Skeletal muscle tissue (tissue), 4 donors: ENCODE measurements around the gene SEPSECS. TPM values are rescaled to one million over a fixed set of nuclear protein-coding genes. Genes with fewer than 3 reads are reported as not detected.

ENCODE experiments used
- H3K27ac ChIP-seq: one replicate; pipeline ENCODE4 v1.7.0; 2013; ENCODE audit warnings: mild to moderate bottlenecking, low read depth, low read length, inconsistent platforms
- H3K27me3 ChIP-seq, 3 donors: one replicate each; pipeline ENCODE4 v1.7.0; 2013; ENCODE audit warnings: low read length in 3 of 3; ENCODE audit not compliant: control insufficient read depth in 3 of 3, insufficient read depth in 3 of 3
- H3K36me3 ChIP-seq, 3 donors: one replicate each; pipeline ENCODE4 v1.7.0; 2013; ENCODE audit warnings: low read length in 3 of 3; ENCODE audit not compliant: control insufficient read depth in 3 of 3, insufficient read depth in 3 of 3
- H3K4me1 ChIP-seq, 3 donors: one replicate each; pipeline ENCODE4 v1.7.0; 2013; ENCODE audit warnings: low read length in 3 of 3, mild to moderate bottlenecking in 3 of 3; ENCODE audit not compliant: control insufficient read depth in 3 of 3, insufficient read depth in 3 of 3
- H3K4me3 ChIP-seq, 3 donors: one replicate each; pipeline ENCODE4 v1.7.0; 2013; ENCODE audit warnings: low read length in 3 of 3
- H3K9ac ChIP-seq, 3 donors: one replicate each; pipeline ENCODE4 v1.7.0; 2013; ENCODE audit warnings: low read length in 3 of 3, mild to moderate bottlenecking in 3 of 3, moderate library complexity in 2 of 3, low read depth in 1 of 3
- H3K9me3 ChIP-seq, 3 donors: one replicate each; pipeline ENCODE4 v1.7.0; 2013; ENCODE audit warnings: low read length in 3 of 3; ENCODE audit not compliant: control insufficient read depth in 3 of 3
- total RNA-seq: library from RNA; depleted of rRNA; stranded (reverse); fragments of >200 nt; gene quantifications from one replicate; pipeline ENCODE4 v1.2.3, GENCODE V29; 2014
- donor health status: Osteomylitis.

SEPSECS gene
- total RNA-seq, 1 donor from 2014 or later: 8.9 TPM

GRCh38 chr4:25101836-25102235, 58.4 kb downstream of the SEPSECS start:
- H3K36me3 ChIP-seq: no peaks in the 10 kb centered on the region
- H3K9ac ChIP-seq: no peak overlapping the region
- peaks cover 0 to 4% (median 0%) of the 10 kb centered on the region in 3 donors for H3K27me3 ChIP-seq
- H3K4me3 ChIP-seq: peak overlapping the region in 1 of 3 donors; percentile 24
- H3K27ac ChIP-seq: no peak overlapping the region
- peaks cover 0 to 5% (median 4%) of the 10 kb centered on the region in 3 donors for H3K9me3 ChIP-seq
- H3K4me1 ChIP-seq: peaks cover 9 to 16% (median 11%) of the 10 kb centered on the region in 3 donors

- Histone ChIP-seq H3K27me3 (peaks cover 0 to 14% (median 7%) of the 10 kb centered on the region in 3 donors), H3K36me3 (no peaks in the 10 kb centered on the region), H3K4me1 (peaks cover 12 to 16% (median 15%) of the 10 kb centered on the region in 3 donors), H3K9ac (no peak overlapping the region), H3K9me3 (peaks cover 0 to 5% (median 4%) of the 10 kb centered on the region in 3 donors), H3K27ac (no peak overlapping the region), H3K4me3 (no peak overlapping the region)
These were observed 59.5 kb downstream of the SEPSECS start for GRCh38 chr4:25100710-25101109.

GRCh38 chr4:25100021-25100555, 60.2 kb downstream of the SEPSECS start:
- peak overlapping the region; percentile 8 for H3K27ac ChIP-seq
- peaks cover 0 to 5% (median 4%) of the 10 kb centered on the region in 3 donors for H3K9me3 ChIP-seq
- H3K4me1 ChIP-seq: peaks cover 15 to 16% (median 15%) of the 10 kb centered on the region in 3 donors
- H3K27me3 ChIP-seq: peaks cover 0 to 19% (median 10%) of the 10 kb centered on the region in 3 donors
- H3K9ac ChIP-seq: no peak overlapping the region
- no peaks in the 10 kb centered on the region for H3K36me3 ChIP-seq
- no peak overlapping the region for H3K4me3 ChIP-seq

- Histone ChIP-seq H3K27me3 (peaks cover 0 to 23% (median 10%) of the 10 kb centered on the region in 3 donors), H3K36me3 (no peaks in the 10 kb centered on the region), H3K4me3 (no peak overlapping the region), H3K27ac (peak overlapping the region; percentile 8), H3K9ac (no peak overlapping the region), H3K4me1 (peaks cover 15 to 16% (median 15%) of the 10 kb centered on the region in 3 donors), H3K9me3 (peaks cover 0 to 5% (median 4%) of the 10 kb centered on the region in 3 donors)
These were observed 61.0 kb downstream of the SEPSECS start for GRCh38 chr4:25098964-25099891.

- H3K27me3 ChIP-seq: peaks cover 0 to 23% (median 14%) of the 10 kb centered on the region in 3 donors
- peaks cover 13 to 15% (median 15%) of the 10 kb centered on the region in 3 donors for H3K4me1 ChIP-seq
- H3K9ac ChIP-seq: no peak overlapping the region
- H3K27ac ChIP-seq: no peak overlapping the region
- H3K4me3 ChIP-seq: no peak overlapping the region
- H3K36me3 ChIP-seq: no peaks in the 10 kb centered on the region
- H3K9me3 ChIP-seq: peaks cover 0 to 6% (median 3%) of the 10 kb centered on the region in 3 donors
These were observed 63.2 kb downstream of the SEPSECS start for GRCh38 chr4:25096981-25097443.

GRCh38 chr4:25096251-25096980, 63.8 kb downstream of the SEPSECS start:
- no peak overlapping the region for H3K9ac ChIP-seq
- peaks cover 0 to 24% (median 14%) of the 10 kb centered on the region in 3 donors for H3K27me3 ChIP-seq
- no peak overlapping the region for H3K27ac ChIP-seq
- peaks cover 0 to 3% (median 0%) of the 10 kb centered on the region in 3 donors for H3K9me3 ChIP-seq
- H3K4me3 ChIP-seq: no peak overlapping the region
- no peaks in the 10 kb centered on the region for H3K36me3 ChIP-seq
- peaks cover 11 to 15% (median 13%) of the 10 kb centered on the region in 3 donors for H3K4me1 ChIP-seq

- Histone ChIP-seq H3K4me3 (peak overlapping the region in 1 of 3 donors; percentile 9), H3K9ac (no peak overlapping the region), H3K4me1 (peaks cover 11 to 15% (median 13%) of the 10 kb centered on the region in 3 donors), H3K27ac (no peak overlapping the region), H3K36me3 (no peaks in the 10 kb centered on the region), H3K27me3 (peaks cover 0 to 26% (median 14%) of the 10 kb centered on the region in 3 donors), H3K9me3 (peaks cover 0 to 3% (median 0%) of the 10 kb centered on the region in 3 donors)
These were observed 64.4 kb downstream of the SEPSECS start for GRCh38 chr4:25095837-25096236.

- Histone ChIP-seq H3K4me1 (peaks cover 4 to 10% (median 4%) of the 10 kb centered on the region in 3 donors), H3K9ac (no peak overlapping the region), H3K4me3 (no peak overlapping the region), H3K27me3 (peaks cover 8 to 32% (median 22%) of the 10 kb centered on the region in 3 donors), H3K9me3 (peaks cover 0 to 3% (median 0%) of the 10 kb centered on the region in 3 donors), H3K36me3 (no peaks in the 10 kb centered on the region), H3K27ac (no peak overlapping the region)
These were observed 68.1 kb downstream of the SEPSECS start for GRCh38 chr4:25092139-25092538.

- Histone ChIP-seq H3K9me3 (peaks cover 0 to 3% (median 0%) of the 10 kb centered on the region in 3 donors), H3K36me3 (no peaks in the 10 kb centered on the region), H3K4me1 (peaks cover 0 to 4% (median 4%) of the 10 kb centered on the region in 3 donors), H3K9ac (no peak overlapping the region), H3K4me3 (no peak overlapping the region), H3K27ac (no peak overlapping the region), H3K27me3 (peaks cover 8 to 19% (median 14%) of the 10 kb centered on the region in 3 donors)
These were observed 69.7 kb downstream of the SEPSECS start for GRCh38 chr4:25090516-25090915.
